Body of pancreas (tissue), 4 donors: ENCODE measurements around the gene GALNT7.

Source experiments
- POLR2A ChIP-seq, 3 donors: fragments of 450-650 bp; IDR thresholded peaks; one replicate each; pipeline ENCODE4 v1.6.1; 2016; ENCODE audit warnings: antibody characterized with exemption in 3 of 3, mild to moderate bottlenecking in 2 of 3
- TF ChIP-seq, protein P1 (sequence below), 7 experiments: fragments of 450-650 bp in 4 of 7; fragments of 200-600 bp in 3 of 7; sonication (generic) in 3 of 7; IDR thresholded peaks; one replicate each; pipeline ENCODE4 v1.5.1; 2016 to 2019; ENCODE audit warnings: antibody characterized with exemption in 7 of 7

GRCh38 chr4:173360587-173361221, 192.1 kb downstream of the GALNT7 start:
- TF ChIP-seq POLR2A (IDR thresholded peaks at IDR 0.05), result no peak
- TF ChIP-seq, protein P1, sequence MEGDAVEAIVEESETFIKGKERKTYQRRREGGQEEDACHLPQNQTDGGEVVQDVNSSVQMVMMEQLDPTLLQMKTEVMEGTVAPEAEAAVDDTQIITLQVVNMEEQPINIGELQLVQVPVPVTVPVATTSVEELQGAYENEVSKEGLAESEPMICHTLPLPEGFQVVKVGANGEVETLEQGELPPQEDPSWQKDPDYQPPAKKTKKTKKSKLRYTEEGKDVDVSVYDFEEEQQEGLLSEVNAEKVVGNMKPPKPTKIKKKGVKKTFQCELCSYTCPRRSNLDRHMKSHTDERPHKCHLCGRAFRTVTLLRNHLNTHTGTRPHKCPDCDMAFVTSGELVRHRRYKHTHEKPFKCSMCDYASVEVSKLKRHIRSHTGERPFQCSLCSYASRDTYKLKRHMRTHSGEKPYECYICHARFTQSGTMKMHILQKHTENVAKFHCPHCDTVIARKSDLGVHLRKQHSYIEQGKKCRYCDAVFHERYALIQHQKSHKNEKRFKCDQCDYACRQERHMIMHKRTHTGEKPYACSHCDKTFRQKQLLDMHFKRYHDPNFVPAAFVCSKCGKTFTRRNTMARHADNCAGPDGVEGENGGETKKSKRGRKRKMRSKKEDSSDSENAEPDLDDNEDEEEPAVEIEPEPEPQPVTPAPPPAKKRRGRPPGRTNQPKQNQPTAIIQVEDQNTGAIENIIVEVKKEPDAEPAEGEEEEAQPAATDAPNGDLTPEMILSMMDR (IDR thresholded peaks at IDR 0.05), result peak in 4 of 7 experiments; percentile 20 to 35 (median 25)
